ENCODE measurements around the gene MAP1LC3B. TPM values are rescaled to one million over a fixed set of nuclear protein-coding genes. Genes with fewer than 3 reads are reported as not detected.

Gene MAP1LC3B
- total RNA-seq, 1 donor from 2014 or later = 39.5 TPM

DNA sequence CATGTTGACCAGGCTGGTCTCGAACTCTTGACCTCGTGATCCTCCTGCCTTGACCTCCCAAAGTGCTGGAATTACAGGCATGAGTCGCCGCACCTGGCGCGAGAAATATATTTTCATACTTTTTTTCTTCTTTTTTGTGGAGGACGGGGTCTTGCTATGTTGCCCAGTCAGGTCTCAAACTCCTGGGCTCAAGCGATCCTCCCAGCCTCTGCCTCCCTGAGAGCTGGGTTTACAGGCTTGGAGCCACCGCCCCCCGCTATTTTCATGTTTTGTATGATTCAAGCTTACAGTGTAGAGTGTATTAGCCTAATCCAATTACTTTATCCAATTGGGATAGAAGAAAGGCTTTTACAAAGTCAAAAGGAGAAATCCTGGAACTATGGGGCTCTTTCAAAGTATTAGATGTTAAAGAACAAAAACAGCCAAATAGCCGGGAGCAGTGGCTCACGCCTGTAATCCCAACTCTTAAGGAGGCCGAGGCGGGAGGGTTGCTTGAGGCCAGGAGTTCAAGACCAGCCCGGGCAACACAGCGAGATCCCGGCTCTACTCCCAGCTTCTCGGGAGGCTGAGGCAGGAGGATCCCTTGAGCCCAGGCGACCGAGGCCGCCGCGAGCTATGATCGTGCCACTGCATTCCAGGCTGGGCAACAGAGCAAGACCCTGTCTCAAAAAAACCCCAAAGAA, 1.4 kb upstream of the MAP1LC3B start:
- no peak for DNase-seq (ENCODE audit: low read depth)
- peak overlapping the region; percentile 71 for H3K4me3 ChIP-seq (ENCODE audit: low read depth, low read length)
- no peak for TF ChIP-seq CTCF (conservative IDR thresholded peaks at IDR 0.05; ENCODE audit: low read depth, low read length)

DNA sequence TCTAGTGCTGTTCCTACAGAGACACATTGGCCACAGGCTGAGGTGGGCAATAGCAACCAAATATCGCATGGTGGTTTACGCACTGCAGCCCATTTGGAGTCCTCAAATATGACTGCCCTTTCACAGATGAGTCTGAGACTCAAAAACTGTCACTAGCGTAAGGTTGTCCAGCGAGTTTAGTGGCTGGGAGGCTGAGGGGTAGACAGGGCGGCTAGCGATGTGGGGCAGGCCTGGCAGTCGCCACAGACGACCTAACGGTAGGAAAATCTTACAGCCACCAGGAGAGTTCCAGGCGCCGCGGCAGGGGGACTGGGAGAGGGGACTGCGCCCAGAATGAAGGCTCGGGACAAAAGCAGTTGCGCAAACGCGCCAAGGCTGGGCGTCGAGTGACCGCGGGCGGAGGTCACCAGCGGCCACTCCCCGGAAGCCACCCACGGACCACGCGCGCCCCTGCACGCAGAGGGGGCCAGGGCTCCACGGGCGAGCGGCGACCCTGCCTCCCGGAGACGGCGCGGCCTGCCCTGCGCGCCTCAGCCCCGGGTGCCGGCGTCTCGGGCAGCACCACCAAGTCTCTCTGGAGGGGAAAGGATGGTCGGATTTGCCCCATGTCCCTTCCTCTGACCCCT, 699 bp upstream of the MAP1LC3B start:
- TF ChIP-seq CTCF (conservative IDR thresholded peaks at IDR 0.05; ENCODE audit: low read depth, low read length) = no peak
- H3K4me3 ChIP-seq (ENCODE audit: low read depth, low read length) = peak overlapping the region; percentile 71
- no peak for DNase-seq (ENCODE audit: low read depth)

DNA sequence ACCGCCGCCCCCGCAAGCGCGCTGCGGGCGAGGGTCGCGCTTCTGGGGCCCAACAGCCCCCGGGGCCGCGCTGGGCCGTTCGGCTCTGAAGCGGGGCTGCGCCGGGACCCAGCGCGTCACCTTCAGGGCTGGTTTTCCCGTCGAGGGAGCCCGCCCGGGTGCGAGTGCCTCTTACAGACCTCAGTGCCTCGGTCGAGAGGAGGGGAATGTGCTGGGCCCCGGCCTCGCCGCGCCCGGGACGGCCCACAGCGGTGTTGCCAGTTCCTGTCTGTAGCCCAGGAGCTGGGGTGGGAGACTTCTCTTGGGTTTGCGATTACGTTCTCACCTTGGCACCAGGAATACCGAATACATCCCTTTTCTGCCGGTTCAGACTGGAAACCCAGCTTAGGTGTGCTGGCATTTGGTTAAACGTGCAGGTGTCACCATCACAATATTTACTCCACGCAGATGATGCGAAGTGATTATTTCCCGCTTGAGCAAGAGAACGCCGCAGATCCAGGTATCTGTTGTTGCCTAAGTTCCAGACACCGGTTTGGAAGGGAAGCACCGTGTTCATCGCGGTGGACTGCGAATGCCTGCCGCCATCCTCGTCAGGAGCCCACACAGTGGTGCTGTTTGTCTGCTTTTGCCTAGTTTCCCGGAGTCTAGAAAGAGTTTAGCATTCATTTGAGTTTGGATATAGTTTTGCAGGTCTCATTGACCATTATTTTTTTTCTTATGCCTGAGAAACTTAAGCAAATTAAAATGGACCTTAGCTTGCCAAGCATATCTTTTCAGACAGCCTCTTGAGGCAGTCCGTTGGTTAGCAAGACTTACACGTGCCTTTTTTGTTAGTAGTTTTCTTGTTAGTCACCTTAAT, 914 bp downstream of the MAP1LC3B start:
- TF ChIP-seq CTCF (conservative IDR thresholded peaks at IDR 0.05; ENCODE audit: low read depth, low read length) = peak; percentile 25
- no peak for DNase-seq (ENCODE audit: low read depth)
- peak overlapping the region; percentile 72 for H3K4me3 ChIP-seq (ENCODE audit: low read depth, low read length)

DNA sequence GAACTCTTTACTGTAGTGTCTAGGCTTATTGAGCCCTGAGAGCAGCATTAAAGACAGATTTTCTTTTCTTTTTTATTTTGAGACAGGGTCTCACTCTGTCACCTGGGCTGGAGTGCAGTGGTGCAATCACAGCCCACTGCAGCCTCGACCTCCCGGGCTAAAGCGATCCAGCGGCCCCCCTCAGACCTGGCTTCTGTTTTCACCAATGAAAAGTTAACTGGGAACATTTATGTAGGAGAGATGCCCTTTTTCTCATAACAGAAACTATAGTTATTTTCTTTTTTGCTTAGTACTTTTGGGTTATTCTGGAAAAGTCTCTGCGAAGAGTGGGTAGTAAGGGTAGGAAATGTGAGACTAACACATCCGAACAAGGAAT, 1.5 kb downstream of the MAP1LC3B start:
- no peak for TF ChIP-seq CTCF (conservative IDR thresholded peaks at IDR 0.05; ENCODE audit: low read depth, low read length)
- H3K4me3 ChIP-seq (ENCODE audit: low read depth, low read length) = peak overlapping the region; percentile 72
- DNase-seq (ENCODE audit: low read depth) = no peak

- H3K4me3 ChIP-seq (ENCODE audit: low read depth, low read length) = no peak overlapping the region
- no peak for TF ChIP-seq CTCF (conservative IDR thresholded peaks at IDR 0.05; ENCODE audit: low read depth, low read length)
- DNase-seq (ENCODE audit: low read depth) = no peak
Measured at GRCh38 chr16:87395181-87395842, 3.2 kb downstream of the MAP1LC3B start.

GRCh38 chr16:87404764-87405625, 12.9 kb downstream of the MAP1LC3B start:
- TF ChIP-seq CTCF (conservative IDR thresholded peaks at IDR 0.05; ENCODE audit: low read depth, low read length) = no peak
- H3K4me3 ChIP-seq (ENCODE audit: low read depth, low read length) = no peak overlapping the region
- no peak for DNase-seq (ENCODE audit: low read depth)

All from epithelial cell of proximal tubule (primary cell).